GM13976 (cell line): ENCODE results near the gene KRTAP1-5.

Experiments
- DNase-seq: peaks from one replicate; pipeline ENCODE4 v3.0.0; 2012; ENCODE audit warnings: low spot score
- CTCF ChIP-seq: IDR thresholded peaks from 2 replicates; pipeline ENCODE4 v1.5.1; 2012; ENCODE audit warnings: borderline replicate concordance, mild to moderate bottlenecking; ENCODE audit not compliant: insufficient read depth; ENCODE audit errors: extremely low read depth, missing control alignments, control extremely low read depth
- in situ Hi-C: fragments of 300-500 bp; cut with MboI; formaldehyde crosslinking; loops from one replicate; pipeline ENCODE4 v1.12.0; 2022; ENCODE audit warnings: low sequenced_read_pairs, mixed read lengths, inconsistent platforms; ENCODE audit not compliant: unreplicated experiment

The KRTAP1-5 gene

DNA sequence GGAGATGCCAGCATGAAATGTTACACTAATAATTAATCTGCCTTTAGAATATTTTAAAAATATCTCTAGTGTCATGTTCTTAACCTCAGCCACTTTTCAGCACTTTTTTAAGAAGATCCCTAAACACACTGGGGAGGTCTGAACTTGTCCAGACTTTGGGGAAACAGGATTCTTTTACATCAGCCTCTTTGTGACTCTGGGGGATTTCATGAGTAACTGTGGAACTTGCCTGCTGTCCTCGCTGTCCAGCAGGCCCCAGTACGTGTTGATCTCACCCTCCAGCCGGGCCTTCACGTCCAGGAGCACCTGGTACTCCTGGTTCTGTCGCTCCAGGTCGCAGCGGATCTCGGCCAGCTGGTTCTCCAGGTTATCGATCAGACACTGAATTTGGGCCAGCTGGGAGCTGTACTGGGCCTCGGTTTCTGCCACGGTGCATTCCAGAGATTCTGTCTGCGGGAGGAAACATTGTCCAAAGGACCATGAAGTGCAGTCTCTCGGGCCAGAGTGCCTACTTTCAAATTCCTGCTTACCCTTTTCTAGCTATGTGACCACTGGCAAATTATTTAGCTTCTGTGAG is 48.3 kb downstream of the KRTAP1-5 start:
- DNase-seq = no peak
- no peak for TF ChIP-seq CTCF
- in situ Hi-C loops = no loop called here
